ENCODE results near the gene NTMT2. TPM values are rescaled to one million over a fixed set of nuclear protein-coding genes. Genes with fewer than 3 reads are reported as not detected.

The NTMT2 gene
- polyA plus RNA-seq, 1 donor (not counting 4 experiments of a cell fraction or from before 2014, with no cell fraction given), result not detected

DNA sequence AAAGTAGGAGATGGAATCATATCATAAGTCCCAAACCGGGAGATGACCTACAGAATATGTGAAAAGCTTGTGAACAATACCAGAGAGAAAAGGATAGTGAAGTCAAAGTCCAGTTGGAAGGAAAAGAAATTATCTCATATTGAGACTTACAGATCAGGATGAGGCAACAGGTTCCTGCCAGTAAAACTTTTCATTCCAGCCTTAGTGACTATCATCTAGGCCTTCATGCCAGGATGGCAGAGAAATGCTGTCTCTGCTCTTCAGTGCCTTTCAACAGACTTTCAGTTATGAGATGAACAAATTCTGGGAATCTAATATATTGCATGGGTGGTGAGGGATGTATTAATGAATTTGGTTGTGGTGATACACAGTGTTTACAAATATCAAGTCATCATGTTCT lies 52.3 kb downstream of the NTMT2 start:
- no peak overlapping the region for H3K9ac ChIP-seq (ENCODE audit: control insufficient read depth, extremely low read depth, insufficient read depth, low read length)
- dilution Hi-C loops (cut with MboI; ENCODE audit: extremely low pct_ligation_motif_present, low sequenced_read_pairs), result no loop called here
- no peak overlapping the region for H3K4me3 ChIP-seq (ENCODE audit: control insufficient read depth in 2 of 3, extremely low read depth in 1 of 3, insufficient read depth in 2 of 3, low read depth in 1 of 3, low read length in 3 of 3)
- H4K20me1 ChIP-seq (ENCODE audit: control insufficient read depth, extremely low read depth, insufficient read depth, low read length), result no peaks in the 10 kb centered on the region
- no peaks in the 10 kb centered on the region for H3K9me1 ChIP-seq (ENCODE audit: control insufficient read depth, extremely low read depth, insufficient read depth, low read length)
- H3K79me2 ChIP-seq (ENCODE audit: control insufficient read depth, insufficient read depth, low read length), result no peaks in the 10 kb centered on the region
- H3K4me2 ChIP-seq (ENCODE audit: control insufficient read depth, extremely low read depth, insufficient read depth, low read depth, low read length), result no peak overlapping the region
- no peak for TF ChIP-seq EZH2 (IDR thresholded peaks at IDR 0.05; ENCODE audit: low read length)
- TF ChIP-seq, protein P1, sequence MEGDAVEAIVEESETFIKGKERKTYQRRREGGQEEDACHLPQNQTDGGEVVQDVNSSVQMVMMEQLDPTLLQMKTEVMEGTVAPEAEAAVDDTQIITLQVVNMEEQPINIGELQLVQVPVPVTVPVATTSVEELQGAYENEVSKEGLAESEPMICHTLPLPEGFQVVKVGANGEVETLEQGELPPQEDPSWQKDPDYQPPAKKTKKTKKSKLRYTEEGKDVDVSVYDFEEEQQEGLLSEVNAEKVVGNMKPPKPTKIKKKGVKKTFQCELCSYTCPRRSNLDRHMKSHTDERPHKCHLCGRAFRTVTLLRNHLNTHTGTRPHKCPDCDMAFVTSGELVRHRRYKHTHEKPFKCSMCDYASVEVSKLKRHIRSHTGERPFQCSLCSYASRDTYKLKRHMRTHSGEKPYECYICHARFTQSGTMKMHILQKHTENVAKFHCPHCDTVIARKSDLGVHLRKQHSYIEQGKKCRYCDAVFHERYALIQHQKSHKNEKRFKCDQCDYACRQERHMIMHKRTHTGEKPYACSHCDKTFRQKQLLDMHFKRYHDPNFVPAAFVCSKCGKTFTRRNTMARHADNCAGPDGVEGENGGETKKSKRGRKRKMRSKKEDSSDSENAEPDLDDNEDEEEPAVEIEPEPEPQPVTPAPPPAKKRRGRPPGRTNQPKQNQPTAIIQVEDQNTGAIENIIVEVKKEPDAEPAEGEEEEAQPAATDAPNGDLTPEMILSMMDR (optimal IDR thresholded peaks at IDR 0.05 in 1 of 3, IDR thresholded peaks at IDR 0.05 in 1 of 3, conservative IDR thresholded peaks at IDR 0.05 in 1 of 3; ENCODE audit: extremely low read depth in 1 of 3, insufficient read depth in 2 of 3, low read length in 3 of 3), result no peak
- DNase-seq (ENCODE audit: low read depth, low spot score) (no peak), FAIRE-seq (no peak)
- H3K36me3 ChIP-seq (ENCODE audit: control insufficient read depth in 2 of 2, extremely low read depth in 1 of 2, insufficient read depth in 2 of 2, low read length in 2 of 2), result no peaks in the 10 kb centered on the region
- no peaks in the 10 kb centered on the region for H3K9me3 ChIP-seq (ENCODE audit: control insufficient read depth, low read depth, low read length)
- no peaks in the 10 kb centered on the region for H3K4me1 ChIP-seq (ENCODE audit: control insufficient read depth, extremely low read depth, insufficient read depth, low read length)
- no peak overlapping the region for H3K27ac ChIP-seq (ENCODE audit: control insufficient read depth, insufficient read depth, low read length)
- H3K27me3 ChIP-seq (ENCODE audit: control insufficient read depth, extremely low read depth, insufficient read depth, low read length), result no peaks in the 10 kb centered on the region
- H2AFZ ChIP-seq (ENCODE audit: control insufficient read depth, low read length), result no peak overlapping the region

DNA sequence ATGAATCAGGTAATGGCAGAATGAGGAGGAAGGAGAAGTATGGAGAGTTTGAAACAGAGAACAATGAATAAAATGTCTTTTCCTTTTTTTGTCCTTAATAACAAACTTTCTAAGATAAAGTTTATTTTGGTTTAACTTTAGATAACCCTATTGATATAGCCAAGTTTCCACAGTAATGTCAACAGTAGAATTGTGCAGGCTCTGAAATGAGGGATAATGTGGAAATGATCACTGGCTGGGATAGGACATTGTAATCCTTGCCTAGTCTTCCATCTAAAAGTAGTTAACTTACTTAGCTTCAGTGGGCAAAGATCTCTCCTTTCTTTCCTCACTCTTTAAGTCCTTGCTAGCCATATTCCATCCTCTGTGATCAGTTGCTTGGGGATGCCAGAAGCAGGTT lies 52.8 kb downstream of the NTMT2 start:
- DNase-seq (ENCODE audit: low read depth, low spot score), result no peak
- H3K27ac ChIP-seq (ENCODE audit: control insufficient read depth, insufficient read depth, low read length), result no peak overlapping the region
- no peaks in the 10 kb centered on the region for H4K20me1 ChIP-seq (ENCODE audit: control insufficient read depth, extremely low read depth, insufficient read depth, low read length)
- H3K27me3 ChIP-seq (ENCODE audit: control insufficient read depth, extremely low read depth, insufficient read depth, low read length), result no peaks in the 10 kb centered on the region
- H3K4me3 ChIP-seq (ENCODE audit: control insufficient read depth in 2 of 3, extremely low read depth in 1 of 3, insufficient read depth in 2 of 3, low read depth in 1 of 3, low read length in 3 of 3), result no peak overlapping the region
- H3K9me1 ChIP-seq (ENCODE audit: control insufficient read depth, extremely low read depth, insufficient read depth, low read length), result no peaks in the 10 kb centered on the region
- no peak overlapping the region for H2AFZ ChIP-seq (ENCODE audit: control insufficient read depth, low read length)
- TF ChIP-seq EZH2 (IDR thresholded peaks at IDR 0.05; ENCODE audit: low read length), result no peak
- no peaks in the 10 kb centered on the region for H3K36me3 ChIP-seq (ENCODE audit: control insufficient read depth in 2 of 2, extremely low read depth in 1 of 2, insufficient read depth in 2 of 2, low read length in 2 of 2)
- no peak for FAIRE-seq
- no peaks in the 10 kb centered on the region for H3K9me3 ChIP-seq (ENCODE audit: control insufficient read depth, low read depth, low read length)
- no peaks in the 10 kb centered on the region for H3K79me2 ChIP-seq (ENCODE audit: control insufficient read depth, insufficient read depth, low read length)
- dilution Hi-C loops (cut with MboI; ENCODE audit: extremely low pct_ligation_motif_present, low sequenced_read_pairs), result no loop called here
- no peaks in the 10 kb centered on the region for H3K4me1 ChIP-seq (ENCODE audit: control insufficient read depth, extremely low read depth, insufficient read depth, low read length)
- no peak overlapping the region for H3K9ac ChIP-seq (ENCODE audit: control insufficient read depth, extremely low read depth, insufficient read depth, low read length)
- no peak overlapping the region for H3K4me2 ChIP-seq (ENCODE audit: control insufficient read depth, extremely low read depth, insufficient read depth, low read depth, low read length)

DNA sequence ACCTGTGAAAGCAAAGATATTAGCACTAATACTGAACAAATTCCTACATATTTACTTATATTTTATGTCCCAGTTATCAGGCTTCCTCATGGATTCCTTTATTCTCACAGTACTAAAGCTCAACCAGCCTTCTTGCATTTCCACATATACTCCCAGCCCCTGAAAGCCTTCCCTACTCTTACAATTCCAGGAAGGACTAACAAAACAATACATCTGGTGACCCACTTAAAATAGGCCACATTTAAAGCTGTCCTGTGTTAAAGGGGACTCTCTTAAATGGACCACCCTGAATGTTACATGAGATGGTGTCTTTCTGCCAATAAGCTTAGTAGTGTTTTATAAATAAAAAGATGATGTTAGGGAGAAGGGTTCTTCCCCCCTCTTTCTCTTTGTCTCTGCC lies 54.4 kb downstream of the NTMT2 start:
- H2AFZ ChIP-seq (ENCODE audit: control insufficient read depth, low read length), result no peak overlapping the region
- no peak overlapping the region for H3K4me2 ChIP-seq (ENCODE audit: control insufficient read depth, extremely low read depth, insufficient read depth, low read depth, low read length)
- FAIRE-seq (no peak), DNase-seq (ENCODE audit: low read depth, low spot score) (no peak)
- H3K79me2 ChIP-seq (ENCODE audit: control insufficient read depth, insufficient read depth, low read length), result no peaks in the 10 kb centered on the region
- H3K4me1 ChIP-seq (ENCODE audit: control insufficient read depth, extremely low read depth, insufficient read depth, low read length), result no peaks in the 10 kb centered on the region
- no peaks in the 10 kb centered on the region for H3K9me3 ChIP-seq (ENCODE audit: control insufficient read depth, low read depth, low read length)
- no peaks in the 10 kb centered on the region for H4K20me1 ChIP-seq (ENCODE audit: control insufficient read depth, extremely low read depth, insufficient read depth, low read length)
- H3K9ac ChIP-seq (ENCODE audit: control insufficient read depth, extremely low read depth, insufficient read depth, low read length), result no peak overlapping the region
- H3K4me3 ChIP-seq (ENCODE audit: control insufficient read depth in 2 of 3, extremely low read depth in 1 of 3, insufficient read depth in 2 of 3, low read depth in 1 of 3, low read length in 3 of 3), result no peak overlapping the region
- dilution Hi-C loops (cut with MboI; ENCODE audit: extremely low pct_ligation_motif_present, low sequenced_read_pairs), result no loop called here
- H3K9me1 ChIP-seq (ENCODE audit: control insufficient read depth, extremely low read depth, insufficient read depth, low read length), result no peaks in the 10 kb centered on the region
- H3K36me3 ChIP-seq (ENCODE audit: control insufficient read depth in 2 of 2, extremely low read depth in 1 of 2, insufficient read depth in 2 of 2, low read length in 2 of 2), result no peaks in the 10 kb centered on the region
- H3K27me3 ChIP-seq (ENCODE audit: control insufficient read depth, extremely low read depth, insufficient read depth, low read length), result no peaks in the 10 kb centered on the region
- no peak overlapping the region for H3K27ac ChIP-seq (ENCODE audit: control insufficient read depth, insufficient read depth, low read length)
- TF ChIP-seq, protein P1 (optimal IDR thresholded peaks at IDR 0.05 in 1 of 3, IDR thresholded peaks at IDR 0.05 in 1 of 3, conservative IDR thresholded peaks at IDR 0.05 in 1 of 3; ENCODE audit: extremely low read depth in 1 of 3, insufficient read depth in 2 of 3, low read length in 3 of 3), result no peak
- TF ChIP-seq EZH2 (IDR thresholded peaks at IDR 0.05; ENCODE audit: low read length), result no peak
